ENCODE measurements around the gene EN2. TPM values are rescaled to one million over a fixed set of nuclear protein-coding genes. Genes with fewer than 3 reads are reported as not detected.

Gene EN2
- total RNA-seq, 1 experiment from 2014 or later = 0.07 TPM

DNA sequence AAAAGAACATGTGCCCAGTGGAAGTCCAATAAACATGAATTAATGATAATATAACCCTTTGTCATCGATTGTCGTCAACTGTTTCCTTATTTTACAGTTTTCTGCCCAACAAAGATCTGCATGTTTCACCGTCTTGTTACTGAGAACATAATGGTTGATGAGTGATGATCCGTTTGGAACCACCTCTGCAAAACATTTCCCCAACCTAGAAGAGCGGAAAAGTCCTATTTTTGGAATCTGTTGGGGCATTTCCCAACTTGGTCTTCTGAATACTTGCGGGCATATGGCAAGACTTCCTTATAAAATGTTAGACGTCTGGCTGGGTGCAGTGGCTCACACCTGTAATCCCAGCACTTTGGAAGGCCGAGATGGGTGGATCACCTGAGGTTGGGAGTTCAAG is 56.4 kb downstream of the EN2 start:
- Histone ChIP-seq H2AK5ac (ENCODE audit: insufficient read length, low read length) (no peak overlapping the region), H4K91ac (ENCODE audit: insufficient read length, low read depth, low read length) (no peak overlapping the region), H3K56ac (ENCODE audit: insufficient read length, low read depth, low read length) (no peak overlapping the region), H3K4ac (ENCODE audit: low read depth, low read length) (no peak overlapping the region), H2BK20ac (ENCODE audit: low read depth, low read length, poor library complexity, severe bottlenecking) (no peak overlapping the region), H3K79me1 (ENCODE audit: insufficient read depth, low read depth, low read length, poor library complexity, severe bottlenecking) (no peaks in the 10 kb centered on the region), H3K9ac (ENCODE audit: extremely low read depth, insufficient read length, low read length) (no peak overlapping the region), H3K23ac (ENCODE audit: insufficient read length, low read depth, low read length) (no peak overlapping the region), H3K18ac (ENCODE audit: insufficient read length, low read depth, low read length) (no peak overlapping the region), H2BK5ac (ENCODE audit: insufficient read length, low read length) (no peak overlapping the region), H2AFZ (ENCODE audit: low read length) (no peak overlapping the region), H3K23me2 (ENCODE audit: insufficient read length, low read depth, low read length, poor library complexity, severe bottlenecking) (peaks cover 5% of the 10 kb centered on the region), H3K14ac (ENCODE audit: insufficient read depth, low read length) (no peak overlapping the region), H2BK12ac (ENCODE audit: insufficient read length, low read depth, low read length) (no peak overlapping the region), H2BK15ac (ENCODE audit: low read depth, low read length) (no peak overlapping the region), H4K20me1 (ENCODE audit: control insufficient read depth, insufficient read depth, insufficient read length) (no peaks in the 10 kb centered on the region), H2BK120ac (ENCODE audit: low read depth, low read length, poor library complexity, severe bottlenecking) (no peak overlapping the region), H4K5ac (ENCODE audit: insufficient read length, low read depth, low read length) (no peak overlapping the region), H3K79me2 (ENCODE audit: insufficient read depth, low read length) (no peaks in the 10 kb centered on the region), H4K8ac (replicated peaks; ENCODE audit: insufficient read length, low read depth, low read length) (no peak overlapping the region), H3K4me2 (ENCODE audit: insufficient read depth, insufficient read length, low read length) (no peak overlapping the region), H3K27me3 (ENCODE audit: insufficient read depth, low read length) (peaks cover 36% of the 10 kb centered on the region), H3K27ac (ENCODE audit: insufficient read length, low read depth, low read length) (no peak overlapping the region), H3T11ph (ENCODE audit: low read length) (no peak overlapping the region), H3K9me3 (ENCODE audit: control insufficient read depth, low read depth, low read length) (no peaks in the 10 kb centered on the region), H3K4me1 (ENCODE audit: insufficient read depth, low read length) (no peaks in the 10 kb centered on the region)
- DNase-seq = no peak
- Mint-ChIP-seq H3K27me3 (ENCODE audit: low read depth) (peaks cover 100% of the 10 kb centered on the region), H3K36me3 (ENCODE audit: insufficient read depth in 1 of 3, low read depth in 3 of 3) (no peaks in the 10 kb centered on the region), H3K4me1 (peaks cover 16 to 22% of the 10 kb centered on the region in 2 experiments), H3K27ac (no peak overlapping the region), H3K9me3 (peaks cover under 1 to 3% of the 10 kb centered on the region in 2 experiments; a peak in 2 of 5 replicates), H3K4me3 (no peak overlapping the region)
- WGBS (ENCODE audit: extremely low coverage, insufficient read length, low lambda C conversion rate) = no CpG with 5 or more reads among the region's 8 CpGs
- TF ChIP-seq, protein P1, sequence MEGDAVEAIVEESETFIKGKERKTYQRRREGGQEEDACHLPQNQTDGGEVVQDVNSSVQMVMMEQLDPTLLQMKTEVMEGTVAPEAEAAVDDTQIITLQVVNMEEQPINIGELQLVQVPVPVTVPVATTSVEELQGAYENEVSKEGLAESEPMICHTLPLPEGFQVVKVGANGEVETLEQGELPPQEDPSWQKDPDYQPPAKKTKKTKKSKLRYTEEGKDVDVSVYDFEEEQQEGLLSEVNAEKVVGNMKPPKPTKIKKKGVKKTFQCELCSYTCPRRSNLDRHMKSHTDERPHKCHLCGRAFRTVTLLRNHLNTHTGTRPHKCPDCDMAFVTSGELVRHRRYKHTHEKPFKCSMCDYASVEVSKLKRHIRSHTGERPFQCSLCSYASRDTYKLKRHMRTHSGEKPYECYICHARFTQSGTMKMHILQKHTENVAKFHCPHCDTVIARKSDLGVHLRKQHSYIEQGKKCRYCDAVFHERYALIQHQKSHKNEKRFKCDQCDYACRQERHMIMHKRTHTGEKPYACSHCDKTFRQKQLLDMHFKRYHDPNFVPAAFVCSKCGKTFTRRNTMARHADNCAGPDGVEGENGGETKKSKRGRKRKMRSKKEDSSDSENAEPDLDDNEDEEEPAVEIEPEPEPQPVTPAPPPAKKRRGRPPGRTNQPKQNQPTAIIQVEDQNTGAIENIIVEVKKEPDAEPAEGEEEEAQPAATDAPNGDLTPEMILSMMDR (conservative IDR thresholded peaks at IDR 0.05) = no peak

Other genes with a start within 250 kb of the EN2 start
- 23.3 and 24.2 TPM in 2 replicates for gene INSIG1, start 160.3 kb upstream of the EN2 start, total RNA-seq (2021)
- not detected in 2 replicates for gene CNPY1, start 88.4 kb downstream of the EN2 start, total RNA-seq (2021)
- 65.5 and 71.3 TPM in 2 replicates for gene RBM33, start 186.5 kb downstream of the EN2 start, total RNA-seq (2021)